Pons (tissue), 1 donor: Measurements from ENCODE around the gene GSTCD.

Source experiments
- DNase-seq: peaks from one replicate; pipeline ENCODE4 v3.0.0-alpha.2; 2016; ENCODE audit warnings: low spot score

The GSTCD gene

GRCh38 chr4:105887508-105887907 is 178.9 kb downstream of the GSTCD start:
- no peak for DNase-seq

GRCh38 chr4:105894660-105895582 is 186.3 kb downstream of the GSTCD start, which contains the start of gene NPNT:
NPNT (plus strand) TSS chr4:105895471; CDS start chr4:105895653, 182 bp downstream.
- DNase-seq, result no peak

GRCh38 chr4:105895583-105896460 is 187.2 kb downstream of the GSTCD start:
- DNase-seq, result no peak

- no peak for DNase-seq
Measured at GRCh38 chr4:105896461-105896942, 187.9 kb downstream of the GSTCD start.
